Parathyroid adenoma (tissue), 2 donors: Measurements from ENCODE around the gene CADM1.

Experiments
- H2AFZ ChIP-seq: fragments of 300-600 bp; sonication (generic); one replicate; pipeline ENCODE4 v1.7.0; 2017; ENCODE audit warnings: antibody characterized with exemption, mild to moderate bottlenecking
- H3K27ac ChIP-seq: fragments of 300-600 bp; sonication (generic); one replicate; pipeline ENCODE4 v1.7.0; 2017
- H3K27me3 ChIP-seq: fragments of 300-600 bp; sonication (generic); one replicate; pipeline ENCODE4 v1.7.0; 2017; ENCODE audit warnings: low read length; ENCODE audit not compliant: control insufficient read depth, insufficient read depth
- H3K36me3 ChIP-seq: fragments of 300-600 bp; sonication (generic); one replicate; pipeline ENCODE4 v1.7.0; 2017; ENCODE audit warnings: low read length; ENCODE audit not compliant: control insufficient read depth, insufficient read depth
- H3K4me1 ChIP-seq: fragments of 300-600 bp; sonication (generic); one replicate; pipeline ENCODE4 v1.7.0; 2017; ENCODE audit warnings: control low read depth
- H3K4me2 ChIP-seq: fragments of 300-600 bp; sonication (generic); one replicate; pipeline ENCODE4 v1.7.0; 2017; ENCODE audit warnings: low read length
- H3K4me3 ChIP-seq: fragments of 300-600 bp; sonication (generic); one replicate; pipeline ENCODE4 v1.7.0; 2017; ENCODE audit warnings: low read depth, low read length
- H3K79me2 ChIP-seq: fragments of 300-600 bp; sonication (generic); one replicate; pipeline ENCODE4 v1.7.0; 2017; ENCODE audit warnings: control low read depth
- H3K9ac ChIP-seq: fragments of 300-600 bp; sonication (generic); one replicate; pipeline ENCODE4 v1.7.0; 2017; ENCODE audit warnings: mild to moderate bottlenecking
- H3K9me3 ChIP-seq: fragments of 300-600 bp; sonication (generic); one replicate; pipeline ENCODE4 v1.7.0; 2017; ENCODE audit warnings: low read length; ENCODE audit not compliant: control insufficient read depth
- CTCF ChIP-seq: fragments of 300-600 bp; sonication (generic); IDR thresholded peaks from one replicate; pipeline ENCODE4 v1.7.0; 2017; ENCODE audit warnings: antibody characterized with exemption, mild to moderate bottlenecking
- donor health status: primary hyperparathyroidism.

CADM1 gene

GRCh38 chr11:115249061-115249578 is 255.1 kb downstream of the CADM1 start:
- Histone ChIP-seq H3K4me1 (no peaks in the 10 kb centered on the region), H3K9me3 (no peaks in the 10 kb centered on the region), H3K27me3 (no peaks in the 10 kb centered on the region), H3K79me2 (no peaks in the 10 kb centered on the region), H3K4me3 (no peak overlapping the region), H3K4me2 (no peak overlapping the region), H2AFZ (no peak overlapping the region), H3K9ac (no peak overlapping the region), H3K27ac (no peak overlapping the region), H3K36me3 (no peaks in the 10 kb centered on the region)
- TF ChIP-seq CTCF: no peak

- no peaks in the 10 kb centered on the region for H3K79me2 ChIP-seq
- no peak overlapping the region for H3K4me2 ChIP-seq
- H2AFZ ChIP-seq: no peak overlapping the region
- H3K27ac ChIP-seq: no peak overlapping the region
- H3K27me3 ChIP-seq: no peaks in the 10 kb centered on the region
- no peak for TF ChIP-seq CTCF
- H3K36me3 ChIP-seq: no peaks in the 10 kb centered on the region
- H3K4me3 ChIP-seq: no peak overlapping the region
- H3K9me3 ChIP-seq: no peaks in the 10 kb centered on the region
- H3K4me1 ChIP-seq: no peaks in the 10 kb centered on the region
- H3K9ac ChIP-seq: no peak overlapping the region
Measured at GRCh38 chr11:115247953-115248352, 256.3 kb downstream of the CADM1 start.

GRCh38 chr11:115247361-115247760 is 256.9 kb downstream of the CADM1 start:
- Histone ChIP-seq H3K36me3 (no peaks in the 10 kb centered on the region), H3K79me2 (no peaks in the 10 kb centered on the region), H3K9me3 (no peaks in the 10 kb centered on the region), H3K9ac (no peak overlapping the region), H3K4me2 (no peak overlapping the region), H3K4me3 (no peak overlapping the region), H2AFZ (no peak overlapping the region), H3K27ac (no peak overlapping the region), H3K4me1 (no peaks in the 10 kb centered on the region), H3K27me3 (no peaks in the 10 kb centered on the region)
- TF ChIP-seq CTCF: no peak

GRCh38 chr11:115244758-115245157 is 259.5 kb downstream of the CADM1 start:
- Histone ChIP-seq H3K4me3 (no peak overlapping the region), H3K27ac (no peak overlapping the region), H3K9me3 (no peaks in the 10 kb centered on the region), H3K36me3 (no peaks in the 10 kb centered on the region), H3K4me1 (no peaks in the 10 kb centered on the region), H3K79me2 (no peaks in the 10 kb centered on the region), H3K4me2 (no peak overlapping the region), H3K9ac (no peak overlapping the region), H2AFZ (no peak overlapping the region), H3K27me3 (no peaks in the 10 kb centered on the region)
- TF ChIP-seq CTCF: no peak

GRCh38 chr11:115244296-115244695 is 259.9 kb downstream of the CADM1 start:
- Histone ChIP-seq H3K36me3 (no peaks in the 10 kb centered on the region), H3K9me3 (no peaks in the 10 kb centered on the region), H2AFZ (no peak overlapping the region), H3K9ac (no peak overlapping the region), H3K4me2 (no peak overlapping the region), H3K4me1 (no peaks in the 10 kb centered on the region), H3K27me3 (no peaks in the 10 kb centered on the region), H3K79me2 (no peaks in the 10 kb centered on the region), H3K4me3 (no peak overlapping the region), H3K27ac (no peak overlapping the region)
- no peak for TF ChIP-seq CTCF
